SK-N-SH (cell line): Measurements from ENCODE around the gene PLXND1. TPM values are rescaled to one million over a fixed set of nuclear protein-coding genes. Genes with fewer than 3 reads are reported as not detected.

ENCODE experiments used
- CTCF ChIA-PET: fragments of 300-600, 350-600 bp; formaldehyde crosslinking; extraction: SDS; loops from one replicate; lab custom pipeline; 2021; lab: Yijun Ruan, JAX
- POLR2A ChIA-PET: fragments of 350-600 bp; sonication (Branson Sonifier 250); formaldehyde crosslinking; extraction: SDS; loops from one replicate; lab custom pipeline; 2020; ENCODE audit warnings: antibody characterized with exemption, inconsistent platforms; lab: Yijun Ruan, JAX
- DNase-seq: peaks from one replicate; pipeline ENCODE4 v3.0.0; 2012
- H2AFZ ChIP-seq: fragments of 200-600 bp; sonication (generic); 2 replicates; pipeline ENCODE4 v1.8.1; 2016; ENCODE audit warnings: antibody characterized with exemption, mild to moderate bottlenecking, low read depth
- H3F3A ChIP-seq: fragments of 200-600 bp; sonication (generic); replicated peaks from 2 replicates; pipeline ENCODE3; 2016; ENCODE audit warnings: antibody characterized with exemption, mild to moderate bottlenecking; ENCODE audit not compliant: insufficient read depth
- H3K27ac ChIP-seq, 2 experiments: fragments of 200-500 bp in 1 of 2; fragments of 200-600 bp in 1 of 2; sonication (Bioruptor generic) in 1 of 2; sonication (generic), shearing (Covaris generic) in 1 of 2; 2 replicates each; pipeline versions ENCODE4 v1.5.1 to v1.6.1; 2014 to 2016; ENCODE audit warnings: low read depth in 2 of 2, inconsistent platforms in 1 of 2, low read length in 1 of 2, mild to moderate bottlenecking in 1 of 2, mixed read lengths in 1 of 2
- H3K27me3 ChIP-seq: fragments of 200-600 bp; sonication (generic), shearing (Covaris generic); 2 replicates; pipeline ENCODE4 v1.6.1; 2016; ENCODE audit warnings: mixed run types; ENCODE audit not compliant: insufficient read depth
- H3K36me3 ChIP-seq, 2 experiments: fragments of 200-500 bp in 1 of 2; fragments of 200-600 bp in 1 of 2; sonication (Bioruptor generic) in 1 of 2; sonication (generic) in 1 of 2; replicated peaks in 1 of 2; 2 replicates each; pipeline versions ENCODE3 to v1.5.1; 2014 to 2016; ENCODE audit warnings: low read length in 1 of 2, mild to moderate bottlenecking in 1 of 2; ENCODE audit not compliant: insufficient read depth in 2 of 2, control insufficient read depth in 1 of 2
- H3K4me1 ChIP-seq, 2 experiments: fragments of 200-500 bp in 1 of 2; fragments of 200-600 bp in 1 of 2; sonication (Bioruptor generic) in 1 of 2; sonication (generic), shearing (Covaris generic) in 1 of 2; 2 replicates each; pipeline versions ENCODE4 v1.5.1 to v1.6.1; 2014 to 2016; ENCODE audit warnings: low read depth in 1 of 2, low read length in 1 of 2, mixed run types in 1 of 2; ENCODE audit not compliant: insufficient read depth in 2 of 2, control insufficient read depth in 1 of 2
- H3K4me2 ChIP-seq: fragments of 200-600 bp; sonication (generic), shearing (Covaris generic); 2 replicates; pipeline ENCODE4 v1.6.1; 2017; ENCODE audit warnings: mixed run types
- H3K4me3 ChIP-seq, 2 experiments: fragments of 200-500 bp in 1 of 2; fragments of 200-600 bp in 1 of 2; sonication (Bioruptor generic) in 1 of 2; sonication (generic), shearing (Covaris generic) in 1 of 2; 2 replicates each; pipeline versions ENCODE4 v1.5.1 to v1.8.1; 2014 to 2016; ENCODE audit warnings: low read depth in 2 of 2, inconsistent platforms in 1 of 2, low read length in 1 of 2, mild to moderate bottlenecking in 1 of 2, mixed read lengths in 1 of 2, moderate library complexity in 1 of 2
- H3K79me2 ChIP-seq: fragments of 200-600 bp; sonication (generic); 2 replicates; pipeline ENCODE4 v1.8.1; 2017; ENCODE audit warnings: mild to moderate bottlenecking; ENCODE audit not compliant: insufficient read depth
- H3K9ac ChIP-seq: fragments of 200-600 bp; sonication (generic); 2 replicates; pipeline ENCODE4 v1.6.1; 2017; ENCODE audit warnings: mixed run types
- H3K9me2 ChIP-seq: fragments of 200-600 bp; sonication (generic); 2 replicates; pipeline ENCODE4 v1.6.1; 2017; ENCODE audit warnings: mixed run types
- H3K9me3 ChIP-seq: fragments of 200-600 bp; sonication (generic); 2 replicates; pipeline ENCODE4 v1.6.1; 2017; ENCODE audit warnings: mixed run types, mild to moderate bottlenecking, moderate library complexity
- H4K20me1 ChIP-seq: fragments of 200-600 bp; sonication (generic); 2 replicates; pipeline ENCODE4 v1.6.1; 2017; ENCODE audit warnings: mild to moderate bottlenecking, mixed run types; ENCODE audit not compliant: insufficient read depth
- CTCF ChIP-seq: fragments of 200-600 bp; sonication (generic); IDR thresholded peaks from 2 replicates; pipeline ENCODE4 v1.6.1; 2017; ENCODE audit warnings: antibody characterized with exemption, mild to moderate bottlenecking, moderate library complexity
- ELF1 ChIP-seq: IDR thresholded peaks from 2 replicates; pipeline ENCODE4 v1.4.0; 2012
- EZH2phosphoT487 ChIP-seq: fragments of 200-600 bp; sonication (generic); IDR thresholded peaks from 2 replicates; pipeline ENCODE4 v1.6.1; 2017; ENCODE audit warnings: low read depth, mixed run types, mild to moderate bottlenecking, antibody characterized with exemption, moderate library complexity, borderline replicate concordance
- FOXJ3 ChIP-seq: sonication (generic); formaldehyde crosslinking; IDR thresholded peaks from 2 replicates; pipeline ENCODE4 v1.5.1; 2020; ENCODE audit warnings: mild to moderate bottlenecking, missing genetic modification reagents
- GABPA ChIP-seq: IDR thresholded peaks from 2 replicates; pipeline ENCODE4 v1.4.0; 2012; ENCODE audit warnings: low read depth, mild to moderate bottlenecking
- JUND ChIP-seq: IDR thresholded peaks from 2 replicates; pipeline ENCODE4 v1.4.0; 2012
- MAX ChIP-seq: IDR thresholded peaks from 2 replicates; pipeline ENCODE4 v1.4.0; 2012; ENCODE audit warnings: low read depth
- MEF2A ChIP-seq: IDR thresholded peaks from 2 replicates; pipeline ENCODE4 v1.4.0; 2012; ENCODE audit warnings: low read depth, borderline replicate concordance
- MXI1 ChIP-seq: IDR thresholded peaks from 2 replicates; pipeline ENCODE4 v1.6.1; 2012; ENCODE audit warnings: mild to moderate bottlenecking, low read depth, low read length, improper control_type of control experiment
- POLR2AphosphoS5 ChIP-seq: IDR thresholded peaks from 2 replicates; pipeline ENCODE4 v1.6.1; 2012; ENCODE audit warnings: low read depth, low read length
- RCOR1 ChIP-seq: fragments of 150-350 bp; IDR thresholded peaks from 2 replicates; pipeline ENCODE4 v1.6.1; 2017; ENCODE audit warnings: antibody characterized with exemption, low read length
- RXRA ChIP-seq: IDR thresholded peaks from 2 replicates; pipeline ENCODE4 v1.4.0; 2012; ENCODE audit warnings: low read depth, mild to moderate bottlenecking, borderline replicate concordance
- TAF1 ChIP-seq: IDR thresholded peaks from 2 replicates; pipeline ENCODE4 v1.6.1; 2012; ENCODE audit warnings: low read depth, mild to moderate bottlenecking, low read length, moderate library complexity, borderline replicate concordance
- TEAD4 ChIP-seq: IDR thresholded peaks from 2 replicates; pipeline ENCODE4 v1.4.0; 2012; ENCODE audit warnings: mild to moderate bottlenecking, borderline replicate concordance; ENCODE audit not compliant: insufficient read depth
- YY1 ChIP-seq: IDR thresholded peaks from 2 replicates; pipeline ENCODE4 v1.4.0; 2012; ENCODE audit warnings: low read depth, mild to moderate bottlenecking
- ZBTB33 ChIP-seq: IDR thresholded peaks from 2 replicates; pipeline ENCODE4 v1.4.0; 2012; ENCODE audit warnings: low read depth, borderline replicate concordance
- WGBS: methylation state at CpG from one replicate; pipeline ENCODE4 v1.1.6; 2017; ENCODE audit warnings: low lambda C conversion rate; 5-methylcytosine and 5-hydroxymethylcytosine counted together
- polyA plus RNA-seq, 3 experiments: library from polyadenylated mRNA; depleted of rRNA; stranded (reverse); fragments of >200 nt; gene quantifications; 2 replicates each; pipeline ENCODE4 v1.2.3, GENCODE V29; 2012

Gene PLXND1
- polyA plus RNA-seq, 1 of the 3 experiments (the other 2 are of a cell fraction): 53.5 TPM

GRCh38 chr3:129534428-129535027 is 71.9 kb downstream of the PLXND1 start:
- DNase-seq: no peak
- POLR2A ChIA-PET: no interaction called here
- no peaks in the 10 kb centered on the region for H3F3A ChIP-seq
- TF ChIP-seq POLR2AphosphoS5 (no peak), TAF1 (no peak)
- no peaks in the 10 kb centered on the region for H3K27me3 ChIP-seq
- H3K4me3 ChIP-seq: no peak overlapping the region
- H3K27ac ChIP-seq: no peak overlapping the region
- H3K4me2 ChIP-seq: no peak overlapping the region
- H4K20me1 ChIP-seq: no peaks in the 10 kb centered on the region
- no peaks in the 10 kb centered on the region for H3K36me3 ChIP-seq
- 63% methylated on average over 2 of the region's 4 CpGs for WGBS
- H3K9ac ChIP-seq: no peak overlapping the region
- H3K79me2 ChIP-seq: no peaks in the 10 kb centered on the region
- CTCF ChIA-PET: interaction anchor here (1.4 kb wide), 3 partner anchors 16 to 44 kb away, joined by 3 to 8 read pairs (median 4); no protein-coding TSS in a partner anchor
- no peaks in the 10 kb centered on the region for H3K9me2 ChIP-seq
- H3K9me3 ChIP-seq: no peaks in the 10 kb centered on the region
- H3K4me1 ChIP-seq: no peaks in the 10 kb centered on the region; a peak in 1 of 4 replicates
- H2AFZ ChIP-seq: no peak overlapping the region

- no peak for DNase-seq
- CTCF ChIA-PET: no interaction called here
Observed at GRCh38 chr3:129533406-129533805, 73.1 kb downstream of the PLXND1 start.

GRCh38 chr3:129532261-129532660 is 74.2 kb downstream of the PLXND1 start:
- H3K9ac ChIP-seq: no peak overlapping the region
- no peaks in the 10 kb centered on the region for H3K9me3 ChIP-seq
- H3K9me2 ChIP-seq: no peaks in the 10 kb centered on the region
- no peak overlapping the region for H3K4me2 ChIP-seq
- H3K27ac ChIP-seq: no peak overlapping the region
- H3K36me3 ChIP-seq: no peaks in the 10 kb centered on the region
- TF ChIP-seq ELF1 (no peak), RCOR1 (no peak), JUND (no peak), FOXJ3 (CRISPR knock-in tag) (no peak), GABPA (no peak), EZH2phosphoT487 (no peak), MEF2A (no peak), CTCF (no peak), MXI1 (no peak), TEAD4 (no peak), MAX (no peak), YY1 (no peak), TAF1 (no peak), ZBTB33 (no peak)
- no peak for DNase-seq
- no peaks in the 10 kb centered on the region for H3K27me3 ChIP-seq
- H3F3A ChIP-seq: no peaks in the 10 kb centered on the region
- CTCF ChIA-PET: no interaction called here
- no peaks in the 10 kb centered on the region; a peak in 1 of 4 replicates for H3K4me1 ChIP-seq
- no peaks in the 10 kb centered on the region for H3K79me2 ChIP-seq
- H3K4me3 ChIP-seq: no peak overlapping the region
- no peak overlapping the region for H2AFZ ChIP-seq
- POLR2A ChIA-PET: no interaction called here
- no peaks in the 10 kb centered on the region for H4K20me1 ChIP-seq
- WGBS: 90% methylated on average over 18 of the region's 20 CpGs

More at GRCh38 chr3:129533406-129533805, 73.1 kb downstream of the PLXND1 start:
- no peaks in the 10 kb centered on the region for H3F3A ChIP-seq
- no peaks in the 10 kb centered on the region for H3K27me3 ChIP-seq
- no peaks in the 10 kb centered on the region; a peak in 1 of 4 replicates for H3K4me1 ChIP-seq
- no peak overlapping the region for H2AFZ ChIP-seq
- no peaks in the 10 kb centered on the region for H4K20me1 ChIP-seq
- H3K9ac ChIP-seq: no peak overlapping the region
- no peaks in the 10 kb centered on the region for H3K9me2 ChIP-seq
- TF ChIP-seq TAF1: no peak
- no peak for TF ChIP-seq JUND
- TF ChIP-seq RXRA: no peak
- POLR2A ChIA-PET: no interaction called here
- no peak overlapping the region for H3K4me2 ChIP-seq
- WGBS: 84% methylated on average over 6 of the region's 16 CpGs
- H3K27ac ChIP-seq: no peak overlapping the region
- H3K4me3 ChIP-seq: no peak overlapping the region
- H3K79me2 ChIP-seq: no peaks in the 10 kb centered on the region
- H3K9me3 ChIP-seq: no peaks in the 10 kb centered on the region
- H3K36me3 ChIP-seq: no peaks in the 10 kb centered on the region
